ENCODE data around the gene BTG4. TPM values are rescaled to one million over a fixed set of nuclear protein-coding genes. Genes with fewer than 3 reads are reported as not detected.

BTG4 gene
- total RNA-seq, 3 donors from 2014 or later, result not detected

GRCh38 chr11:111455291-111456085, 56.7 kb downstream of the BTG4 start:
- Histone ChIP-seq H3K4me3 (no peak overlapping the region), H3K36me3 (no peaks in the 10 kb centered on the region), H3K4me1 (no peaks in the 10 kb centered on the region), H3K27ac (no peak overlapping the region), H3K27me3 (no peaks in the 10 kb centered on the region), H3K9me3 (no peaks in the 10 kb centered on the region)
- TF ChIP-seq CTCF (IDR thresholded peaks at IDR 0.05) (no peak), POLR2A (IDR thresholded peaks at IDR 0.05) (no peak), POLR2AphosphoS5 (IDR thresholded peaks at IDR 0.05) (no peak)
- intact Hi-C loops (cut with DNase I; ENCODE audit: low total_unique reads), result no loop called here
- no peak for DNase-seq (ENCODE audit: low spot score in 2 of 2)

GRCh38 chr11:111454561-111455192, 57.5 kb downstream of the BTG4 start:
- H3K4me3 ChIP-seq, result no peak overlapping the region
- H3K9me3 ChIP-seq, result no peaks in the 10 kb centered on the region
- H3K27ac ChIP-seq, result no peak overlapping the region
- no peak for TF ChIP-seq CTCF (IDR thresholded peaks at IDR 0.05)
- TF ChIP-seq POLR2AphosphoS5 (IDR thresholded peaks at IDR 0.05), result no peak
- TF ChIP-seq POLR2A (IDR thresholded peaks at IDR 0.05), result no peak
- peak in 1 of 2 donors; percentile 55 for DNase-seq (ENCODE audit: low spot score in 2 of 2)
- intact Hi-C loops (cut with DNase I; ENCODE audit: low total_unique reads), result no loop called here
- no peaks in the 10 kb centered on the region for H3K27me3 ChIP-seq
- H3K4me1 ChIP-seq, result no peaks in the 10 kb centered on the region
- no peaks in the 10 kb centered on the region for H3K36me3 ChIP-seq

- Histone ChIP-seq H3K27me3 (no peaks in the 10 kb centered on the region), H3K4me3 (no peak overlapping the region), H3K27ac (no peak overlapping the region), H3K4me1 (no peaks in the 10 kb centered on the region), H3K9me3 (no peaks in the 10 kb centered on the region), H3K36me3 (no peaks in the 10 kb centered on the region)
- TF ChIP-seq CTCF (IDR thresholded peaks at IDR 0.05), result no peak
- no peak for TF ChIP-seq POLR2AphosphoS5 (IDR thresholded peaks at IDR 0.05)
- no peak for TF ChIP-seq POLR2A (IDR thresholded peaks at IDR 0.05)
- DNase-seq (ENCODE audit: low spot score in 2 of 2), result no peak
- intact Hi-C loops (cut with DNase I; ENCODE audit: low total_unique reads), result no loop called here
These were observed 59.2 kb downstream of the BTG4 start for GRCh38 chr11:111452817-111453552.

GRCh38 chr11:111452146-111452545, 60.0 kb downstream of the BTG4 start:
- Histone ChIP-seq H3K27ac (no peak overlapping the region), H3K4me1 (no peaks in the 10 kb centered on the region), H3K9me3 (no peaks in the 10 kb centered on the region), H3K27me3 (no peaks in the 10 kb centered on the region), H3K4me3 (no peak overlapping the region), H3K36me3 (no peaks in the 10 kb centered on the region)
- intact Hi-C loops (cut with DNase I; ENCODE audit: low total_unique reads), result no loop called here
- no peak for DNase-seq (ENCODE audit: low spot score in 2 of 2)
- TF ChIP-seq CTCF (IDR thresholded peaks at IDR 0.05), result no peak
- TF ChIP-seq POLR2A (IDR thresholded peaks at IDR 0.05), result no peak
- TF ChIP-seq POLR2AphosphoS5 (IDR thresholded peaks at IDR 0.05), result no peak
